Neural progenitor cell (in vitro differentiated cells): ENCODE data around the gene MYLK4. TPM values are rescaled to one million over a fixed set of nuclear protein-coding genes. Genes with fewer than 3 reads are reported as not detected.

Experiments
- DNase-seq: peaks from one replicate; pipeline ENCODE4 v3.0.0-alpha.2; 2016; ENCODE audit warnings: low spot score
- H2AFZ ChIP-seq: fragments of 200-600 bp; sonication (generic); replicated peaks from 2 replicates; pipeline ENCODE4 v1.6.1; 2016; ENCODE audit warnings: antibody characterized with exemption
- H3F3A ChIP-seq: fragments of 200-600 bp; sonication (generic); 2 replicates; pipeline ENCODE4 v1.6.1; 2016; ENCODE audit warnings: antibody characterized with exemption, low read depth
- H3K27ac ChIP-seq: fragments of 200-600 bp; sonication (generic); 2 replicates; pipeline ENCODE4 v1.5.1; 2016; ENCODE audit warnings: mild to moderate bottlenecking
- H3K27me3 ChIP-seq: fragments of 200-600 bp; sonication (generic); 2 replicates; pipeline ENCODE4 v1.6.1; 2016; ENCODE audit warnings: mild to moderate bottlenecking, moderate library complexity
- H3K36me3 ChIP-seq: fragments of 200-600 bp; sonication (generic); 2 replicates; pipeline ENCODE4 v1.5.1; 2016
- H3K4me1 ChIP-seq: fragments of 200-600 bp; sonication (generic); 2 replicates; pipeline ENCODE4 v1.6.1; 2016; ENCODE audit warnings: mixed run types
- H3K4me2 ChIP-seq: fragments of 200-600 bp; sonication (generic); 2 replicates; pipeline ENCODE4 v1.6.1; 2016
- H3K4me3 ChIP-seq: fragments of 200-600 bp; sonication (generic); 2 replicates; pipeline ENCODE4 v1.5.1; 2016
- H3K79me2 ChIP-seq: fragments of 200-600 bp; sonication (generic); 2 replicates; pipeline ENCODE4 v1.6.1; 2016; ENCODE audit warnings: low read depth
- H3K9ac ChIP-seq: fragments of 200-600 bp; sonication (generic); 2 replicates; pipeline ENCODE4 v1.6.1; 2016
- H3K9me3 ChIP-seq: fragments of 200-600 bp; sonication (generic); 2 replicates; pipeline ENCODE4 v1.5.1; 2016; ENCODE audit warnings: low read depth
- H4K20me1 ChIP-seq: fragments of 200-600 bp; sonication (generic); 2 replicates; pipeline ENCODE4 v1.6.1; 2016; ENCODE audit warnings: low read depth
- H3K27ac Mint-ChIP-seq: 3 replicates; pipeline ENCODE4 v1.8.0; 2021; ENCODE audit warnings: mixed read lengths
- H3K27me3 Mint-ChIP-seq: 2 replicates; pipeline ENCODE4 v1.8.0; 2022; ENCODE audit warnings: low read depth, mild to moderate bottlenecking, inconsistent platforms, moderate library complexity, mixed read lengths; ENCODE audit not compliant: insufficient read depth
- H3K36me3 Mint-ChIP-seq: 3 replicates; pipeline ENCODE4 v1.8.0; 2021; ENCODE audit warnings: mixed read lengths
- H3K4me1 Mint-ChIP-seq: 3 replicates; pipeline ENCODE4 v1.8.0; 2021; ENCODE audit warnings: mixed read lengths
- H3K4me3 Mint-ChIP-seq: 3 replicates; pipeline ENCODE4 v1.8.0; 2021; ENCODE audit warnings: mild to moderate bottlenecking, moderate library complexity, mixed read lengths
- H3K9me3 Mint-ChIP-seq: 3 replicates; pipeline ENCODE4 v1.8.0; 2020; ENCODE audit warnings: mixed read lengths
- CTCF ChIP-seq: fragments of 200-600 bp; sonication (generic); IDR thresholded peaks from 2 replicates; pipeline ENCODE4 v1.5.1; 2017; ENCODE audit warnings: antibody characterized with exemption, mild to moderate bottlenecking
- EZH2 ChIP-seq: fragments of 200-600 bp; sonication (generic); IDR thresholded peaks from 2 replicates; pipeline ENCODE4 v1.6.1; 2017; ENCODE audit warnings: antibody characterized with exemption, mild to moderate bottlenecking, moderate library complexity
- EZH2phosphoT487 ChIP-seq: fragments of 200-600 bp; sonication (generic); IDR thresholded peaks from 2 replicates; pipeline ENCODE4 v1.6.1; 2017; ENCODE audit warnings: antibody characterized with exemption
- total RNA-seq: library from RNA; depleted of rRNA; stranded (reverse); fragments of >200 nt; gene quantifications from 2 replicates; pipeline ENCODE4 v1.2.3, GENCODE V29; 2015; ENCODE audit warnings: low replicate concordance

Gene MYLK4
- total RNA-seq, 1 donor from 2014 or later = not detected

GRCh38 chr6:2770171-2770570 lies 19.4 kb upstream of the MYLK4 start:
- no peak overlapping the region for H3K4me3 Mint-ChIP-seq
- no peaks in the 10 kb centered on the region for H3K36me3 ChIP-seq
- H3K4me3 ChIP-seq = no peak overlapping the region
- peaks cover 41% of the 10 kb centered on the region for H3K4me1 ChIP-seq
- H3K27ac ChIP-seq = no peak overlapping the region
- H3K27ac Mint-ChIP-seq = no peak overlapping the region
- DNase-seq = no peak
- peaks cover 33% of the 10 kb centered on the region for H3K4me1 Mint-ChIP-seq
- H3K79me2 ChIP-seq = peaks cover 75% of the 10 kb centered on the region
- H4K20me1 ChIP-seq = peaks cover 59% of the 10 kb centered on the region
- H3K9me3 Mint-ChIP-seq = no peaks in the 10 kb centered on the region
- TF ChIP-seq CTCF (no peak), EZH2phosphoT487 (no peak), EZH2 (no peak)
- H3F3A ChIP-seq = peaks cover 3% of the 10 kb centered on the region
- H3K27me3 ChIP-seq = peaks cover 9% of the 10 kb centered on the region
- H3K27me3 Mint-ChIP-seq = peaks cover 4% of the 10 kb centered on the region
- no peak overlapping the region for H2AFZ ChIP-seq
- H3K4me2 ChIP-seq = peak overlapping the region; percentile 26
- no peak overlapping the region for H3K9ac ChIP-seq
- H3K9me3 ChIP-seq = no peaks in the 10 kb centered on the region
- H3K36me3 Mint-ChIP-seq = peaks cover 36% of the 10 kb centered on the region

GRCh38 chr6:2768696-2769095 lies 18.0 kb upstream of the MYLK4 start:
- no peak for DNase-seq
- Histone ChIP-seq H3K36me3 (no peaks in the 10 kb centered on the region), H3K27ac (no peak overlapping the region), H3K9me3 (no peaks in the 10 kb centered on the region), H3K4me1 (peaks cover 45% of the 10 kb centered on the region), H3K79me2 (peaks cover 73% of the 10 kb centered on the region), H3K27me3 (peaks cover 9% of the 10 kb centered on the region), H2AFZ (no peak overlapping the region), H3K4me3 (no peak overlapping the region), H3K4me2 (peak overlapping the region; percentile 95), H4K20me1 (peaks cover 59% of the 10 kb centered on the region), H3K9ac (no peak overlapping the region), H3F3A (peaks cover 12% of the 10 kb centered on the region)
- Mint-ChIP-seq H3K27me3 (peaks cover 4% of the 10 kb centered on the region), H3K4me3 (peak overlapping the region; percentile 79), H3K9me3 (no peaks in the 10 kb centered on the region), H3K36me3 (peaks cover 26% of the 10 kb centered on the region), H3K4me1 (peaks cover 42% of the 10 kb centered on the region), H3K27ac (no peak overlapping the region)
- TF ChIP-seq CTCF (no peak), EZH2 (no peak), EZH2phosphoT487 (no peak)

GRCh38 chr6:2767657-2768524 lies 17.2 kb upstream of the MYLK4 start:
- Histone ChIP-seq H4K20me1 (peaks cover 58% of the 10 kb centered on the region), H3F3A (peaks cover 12% of the 10 kb centered on the region), H3K27ac (no peak overlapping the region), H3K4me2 (peak overlapping the region; percentile 95), H3K79me2 (peaks cover 68% of the 10 kb centered on the region), H3K36me3 (no peaks in the 10 kb centered on the region), H3K27me3 (peaks cover 9% of the 10 kb centered on the region), H3K4me1 (peaks cover 45% of the 10 kb centered on the region), H3K4me3 (peak overlapping the region; percentile 83), H3K9me3 (no peaks in the 10 kb centered on the region), H2AFZ (no peak overlapping the region), H3K9ac (no peak overlapping the region)
- Mint-ChIP-seq H3K4me1 (peaks cover 42% of the 10 kb centered on the region), H3K9me3 (no peaks in the 10 kb centered on the region), H3K27me3 (peaks cover 4% of the 10 kb centered on the region), H3K4me3 (peak overlapping the region; percentile 97), H3K36me3 (peaks cover 21% of the 10 kb centered on the region), H3K27ac (no peak overlapping the region)
- TF ChIP-seq EZH2 (no peak), EZH2phosphoT487 (no peak), CTCF (no peak)
- DNase-seq = no peak
